Stimulated activated naive B cell treated with anti-CD40 and anti-IgM and Interleukin-4, amounts not matched to agents 10 μg/mL and 1 μg/mL and 100 μg/mL, for 72 hours (primary cell): ENCODE results near the gene P2RX1.
A peak's percentile ranks its signal among the peaks of the same experiment; 100 is the strongest.
"Not testable (repeated sequence)": the region's sequence is repeated elsewhere in the genome, so short reads cannot be mapped to it uniquely, and the experiment has no call there.

Source experiments
- ATAC-seq, 2 donors: fragments of 150-1000 bp; cut with Tn5 transposase; replicated peaks; 2 replicates each; pipeline ENCODE4 v1.10.0; 2021; ENCODE audit warnings: moderate library complexity in 1 of 2
- DNase-seq: peaks from one replicate; pipeline ENCODE4 v3.0.0; 2021
- H3K27ac Mint-ChIP-seq: one replicate; pipeline ENCODE4 v1.8.0; 2022; ENCODE audit warnings: mild to moderate bottlenecking, mixed read lengths
- H3K27me3 Mint-ChIP-seq, 2 donors: one replicate each; pipeline ENCODE4 v1.8.0; 2022; ENCODE audit warnings: mixed read lengths in 2 of 2
- H3K36me3 Mint-ChIP-seq, 2 donors: one replicate each; pipeline ENCODE4 v1.8.0; 2022; ENCODE audit warnings: mixed read lengths in 2 of 2, mild to moderate bottlenecking in 1 of 2
- H3K4me1 Mint-ChIP-seq, 2 donors: one replicate each; pipeline ENCODE4 v1.8.0; 2022; ENCODE audit warnings: mixed read lengths in 2 of 2, mild to moderate bottlenecking in 1 of 2
- H3K4me3 Mint-ChIP-seq, 2 donors: one replicate each; pipeline ENCODE4 v1.8.0; 2022; ENCODE audit warnings: mild to moderate bottlenecking in 2 of 2, mixed read lengths in 2 of 2, moderate library complexity in 1 of 2
- H3K9me3 Mint-ChIP-seq, 2 donors: one replicate each; pipeline ENCODE4 v1.8.0; 2022; ENCODE audit warnings: mixed read lengths in 2 of 2, mild to moderate bottlenecking in 1 of 2

Gene P2RX1

DNA sequence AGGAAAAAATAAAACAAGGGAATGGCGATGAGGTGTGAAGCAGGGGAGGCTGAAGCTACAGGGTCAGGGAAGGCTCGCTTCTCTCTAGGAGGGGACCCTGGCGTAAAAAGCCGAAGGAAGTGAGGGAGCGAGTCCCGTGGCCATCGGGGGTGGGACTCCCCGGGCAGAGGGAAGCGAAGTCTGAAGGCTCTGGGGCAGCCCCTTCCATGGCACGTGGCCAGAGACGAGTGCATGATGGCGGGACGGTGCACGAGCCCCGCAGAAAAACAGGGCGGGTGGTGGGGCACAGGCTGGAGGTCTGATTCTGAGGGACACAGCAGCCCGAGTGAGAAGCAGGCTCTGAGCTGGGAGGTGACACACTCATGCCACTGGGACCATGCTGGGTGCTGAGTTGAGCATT, 49.2 kb downstream of the P2RX1 start:
- Mint-ChIP-seq H3K4me1 (peaks cover 5 to 9% of the 10 kb centered on the region in 2 donors), H3K27me3 (no peaks in the 10 kb centered on the region), H3K4me3 (no peak overlapping the region), H3K36me3 (peaks cover 19 to 36% of the 10 kb centered on the region in 2 donors), H3K27ac (peak overlapping the region; percentile 66), H3K9me3 (no peaks in the 10 kb centered on the region)
- ATAC-seq (no peak), DNase-seq (no peak)

DNA sequence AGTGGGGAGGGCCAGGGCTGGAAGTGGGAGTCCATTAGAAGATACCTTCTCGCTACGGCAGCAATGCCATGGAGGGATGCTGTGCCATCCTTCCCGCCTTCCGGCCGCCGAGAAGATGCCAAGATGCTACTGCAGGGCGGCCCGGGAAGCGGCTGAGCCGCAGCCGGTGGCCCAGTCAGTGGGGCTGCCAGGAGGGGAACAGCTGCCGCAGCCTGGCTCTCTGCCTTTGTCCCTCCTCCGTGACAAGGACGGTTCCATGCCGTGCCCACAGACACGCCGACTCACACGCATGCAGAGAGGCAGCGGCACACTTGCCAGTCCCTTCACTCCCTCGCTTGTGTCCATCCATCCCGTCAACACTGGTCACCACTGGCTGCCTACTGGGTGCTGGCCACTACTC, 50.0 kb downstream of the P2RX1 start:
- ATAC-seq, result no peak
- no peaks in the 10 kb centered on the region for H3K9me3 Mint-ChIP-seq
- H3K36me3 Mint-ChIP-seq, result peaks cover 19 to 32% of the 10 kb centered on the region in 2 donors
- no peak for DNase-seq
- no peak overlapping the region for H3K4me3 Mint-ChIP-seq
- no peaks in the 10 kb centered on the region for H3K27me3 Mint-ChIP-seq
- H3K27ac Mint-ChIP-seq, result no peak overlapping the region
- H3K4me1 Mint-ChIP-seq, result peaks cover 5 to 9% of the 10 kb centered on the region in 2 donors

DNA sequence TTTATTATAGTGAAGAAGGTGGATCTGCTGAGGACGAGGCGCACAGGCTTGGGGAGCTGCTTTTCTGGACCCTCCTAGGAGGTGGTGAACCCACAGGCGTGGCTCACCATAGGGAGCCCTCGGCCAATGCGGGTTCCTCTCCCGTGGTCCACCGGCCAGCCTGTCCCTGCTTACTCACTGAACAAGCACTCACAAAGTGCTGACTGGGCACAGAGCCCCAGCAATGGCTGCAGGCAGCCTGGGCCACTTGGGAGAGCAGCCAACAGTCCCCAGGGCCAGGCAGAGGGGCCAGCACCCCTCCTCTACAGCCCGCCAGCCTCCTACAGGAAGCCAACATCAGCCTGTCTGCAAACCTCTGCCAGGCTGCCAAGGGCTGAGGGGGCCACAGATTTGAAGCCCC, 51.1 kb downstream of the P2RX1 start:
- Mint-ChIP-seq H3K9me3 (no peaks in the 10 kb centered on the region), H3K27me3 (no peaks in the 10 kb centered on the region), H3K4me1 (no peaks in the 10 kb centered on the region), H3K27ac (no peak overlapping the region), H3K4me3 (no peak overlapping the region), H3K36me3 (peaks cover 19 to 28% of the 10 kb centered on the region in 2 donors)
- ATAC-seq (no peak), DNase-seq (no peak)

DNA sequence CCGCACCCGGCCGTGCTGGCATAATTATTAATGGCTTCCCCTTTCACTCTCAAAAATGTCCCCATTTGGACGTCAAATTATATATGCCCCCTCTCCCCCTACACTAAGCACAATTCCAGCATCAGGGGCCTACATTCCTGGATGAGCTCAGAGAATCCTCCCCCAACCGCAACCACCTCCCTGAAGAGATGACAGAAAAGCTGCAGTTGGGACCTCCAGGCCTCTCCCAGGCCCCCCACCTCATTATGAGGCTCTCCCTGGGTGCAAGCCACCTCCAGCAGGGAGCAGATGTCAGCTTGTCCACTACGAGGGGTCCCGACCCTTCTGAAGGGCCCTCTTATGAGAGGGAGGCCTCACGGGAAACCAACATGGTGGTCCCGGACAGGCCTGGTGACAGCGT, 51.7 kb downstream of the P2RX1 start:
- Mint-ChIP-seq H3K36me3 (peaks cover 19 to 27% of the 10 kb centered on the region in 2 donors), H3K9me3 (no peaks in the 10 kb centered on the region), H3K27ac (no peak overlapping the region), H3K27me3 (no peaks in the 10 kb centered on the region), H3K4me1 (no peaks in the 10 kb centered on the region), H3K4me3 (no peak overlapping the region)
- ATAC-seq (no peak), DNase-seq (no peak)

DNA sequence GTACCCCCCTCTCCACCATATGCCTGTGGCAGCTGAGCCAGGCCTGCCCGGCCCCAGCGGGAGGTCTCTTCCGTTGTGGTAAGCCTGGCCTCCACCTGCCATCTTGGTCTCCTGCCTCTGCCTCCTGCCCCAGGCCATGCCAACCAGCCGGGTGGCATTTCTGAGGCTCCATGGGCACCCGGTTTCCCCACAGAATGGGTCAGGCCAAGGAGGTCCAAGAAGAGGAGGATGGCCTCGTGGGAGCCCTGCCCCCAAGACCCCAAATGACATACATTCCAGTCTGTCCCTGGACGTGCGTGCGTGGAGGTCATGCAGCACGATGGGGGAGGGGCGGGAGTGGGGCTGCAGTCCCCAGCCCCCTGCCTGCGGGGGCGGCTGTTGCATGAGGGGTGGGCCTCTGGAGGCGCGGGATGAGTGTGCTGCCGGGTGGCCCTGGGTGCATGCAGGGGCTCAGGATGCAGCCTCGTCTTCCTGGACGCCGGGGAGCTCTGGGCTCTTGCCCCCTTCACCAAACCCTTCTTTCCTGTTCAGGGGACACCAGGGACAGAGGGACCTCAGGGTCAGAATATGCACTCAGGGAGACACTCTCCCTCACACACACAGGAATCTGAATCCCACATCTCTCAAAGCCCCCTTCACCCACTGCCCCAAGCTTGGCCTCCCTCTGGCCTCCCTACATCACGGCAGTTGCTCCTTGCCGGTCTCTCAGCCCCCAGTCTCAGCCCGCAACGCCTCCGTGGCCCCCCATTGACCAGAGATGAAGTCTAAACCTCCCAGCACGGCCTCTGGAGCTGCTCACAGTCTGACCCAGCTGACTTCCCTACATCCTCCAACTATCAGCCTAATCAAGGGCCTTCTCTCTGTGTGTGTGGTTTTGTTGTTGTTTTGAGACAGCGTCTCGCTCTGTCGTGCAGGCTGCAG, 54.2 kb downstream of the P2RX1 start:
- DNase-seq (no peak), ATAC-seq (no peak)
- peaks cover 3% of the 10 kb centered on the region in 2 donors for H3K27me3 Mint-ChIP-seq
- no peak overlapping the region for H3K4me3 Mint-ChIP-seq
- H3K9me3 Mint-ChIP-seq, result no peaks in the 10 kb centered on the region
- H3K27ac Mint-ChIP-seq, result no peak overlapping the region
- no peaks in the 10 kb centered on the region for H3K4me1 Mint-ChIP-seq
- H3K36me3 Mint-ChIP-seq, result peaks cover 13 to 15% of the 10 kb centered on the region in 2 donors

DNA sequence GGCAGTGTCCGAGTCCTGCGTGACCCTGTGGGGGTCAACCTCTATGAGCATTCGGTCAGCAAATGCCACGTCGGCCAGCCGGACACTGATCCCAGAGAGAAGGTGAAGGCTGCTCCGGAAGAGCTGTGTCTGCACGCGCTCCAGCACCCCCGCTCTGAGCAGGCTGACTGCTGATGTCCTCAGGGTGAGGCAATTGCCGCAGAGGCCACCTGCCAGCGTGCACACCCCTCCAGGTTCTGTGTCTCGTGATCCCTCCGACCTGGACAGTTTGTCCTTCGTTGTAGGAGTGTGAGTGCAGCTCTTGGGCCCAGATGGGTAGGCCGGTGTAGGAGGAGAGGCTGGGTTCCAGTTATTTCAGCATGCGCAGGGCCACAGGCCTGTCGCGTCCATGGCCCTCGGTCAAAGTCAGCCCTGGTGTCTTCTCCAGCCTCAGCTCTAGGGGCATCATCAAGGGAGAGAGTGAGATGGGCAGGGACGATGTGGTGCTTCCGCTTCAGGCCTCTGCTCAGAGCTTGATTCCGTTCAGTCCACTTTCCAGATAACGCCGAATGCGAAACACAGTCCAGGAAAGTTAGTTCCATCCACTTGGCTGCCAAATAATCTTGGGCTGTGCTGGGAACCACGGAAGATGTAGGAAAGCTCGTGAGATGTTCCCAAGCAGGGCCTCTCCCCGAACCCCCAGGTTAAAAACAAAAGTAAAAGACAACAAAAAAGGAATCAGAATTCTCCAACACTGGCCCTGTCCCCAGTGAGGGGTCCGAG, 55.1 kb downstream of the P2RX1 start:
- Mint-ChIP-seq H3K36me3 (peaks cover 13 to 15% of the 10 kb centered on the region in 2 donors), H3K27me3 (peaks cover 5 to 6% of the 10 kb centered on the region in 2 donors), H3K9me3 (no peaks in the 10 kb centered on the region), H3K4me1 (no peaks in the 10 kb centered on the region), H3K4me3 (no peak overlapping the region), H3K27ac (no peak overlapping the region)
- ATAC-seq (no peak), DNase-seq (no peak)

DNA sequence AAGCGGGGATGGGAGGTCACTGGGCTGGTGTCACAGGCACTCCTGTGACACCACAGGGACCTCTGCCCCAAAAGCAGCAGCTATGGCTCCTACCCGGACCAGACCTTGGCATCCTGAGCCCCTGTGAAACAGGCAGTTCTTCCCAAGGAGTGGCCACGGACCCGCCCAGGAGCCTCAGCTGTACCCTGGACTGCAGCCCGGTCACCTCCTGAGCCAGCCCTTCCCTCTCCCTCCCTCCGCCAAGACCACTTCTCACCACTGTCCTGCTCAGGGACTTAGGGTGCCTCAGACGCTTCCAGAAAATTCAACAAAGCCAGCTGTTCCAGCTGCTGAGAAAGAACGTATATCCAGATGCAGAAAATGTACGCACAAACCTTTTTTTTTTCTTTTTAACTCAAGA, 56.3 kb downstream of the P2RX1 start:
- no peaks in the 10 kb centered on the region for H3K9me3 Mint-ChIP-seq
- peaks cover 13 to 15% of the 10 kb centered on the region in 2 donors for H3K36me3 Mint-ChIP-seq
- no peak overlapping the region for H3K4me3 Mint-ChIP-seq
- ATAC-seq (no peak), DNase-seq (no peak)
- H3K27me3 Mint-ChIP-seq, result peaks cover 5 to 6% of the 10 kb centered on the region in 2 donors
- no peak overlapping the region for H3K27ac Mint-ChIP-seq
- H3K4me1 Mint-ChIP-seq, result no peaks in the 10 kb centered on the region

DNA sequence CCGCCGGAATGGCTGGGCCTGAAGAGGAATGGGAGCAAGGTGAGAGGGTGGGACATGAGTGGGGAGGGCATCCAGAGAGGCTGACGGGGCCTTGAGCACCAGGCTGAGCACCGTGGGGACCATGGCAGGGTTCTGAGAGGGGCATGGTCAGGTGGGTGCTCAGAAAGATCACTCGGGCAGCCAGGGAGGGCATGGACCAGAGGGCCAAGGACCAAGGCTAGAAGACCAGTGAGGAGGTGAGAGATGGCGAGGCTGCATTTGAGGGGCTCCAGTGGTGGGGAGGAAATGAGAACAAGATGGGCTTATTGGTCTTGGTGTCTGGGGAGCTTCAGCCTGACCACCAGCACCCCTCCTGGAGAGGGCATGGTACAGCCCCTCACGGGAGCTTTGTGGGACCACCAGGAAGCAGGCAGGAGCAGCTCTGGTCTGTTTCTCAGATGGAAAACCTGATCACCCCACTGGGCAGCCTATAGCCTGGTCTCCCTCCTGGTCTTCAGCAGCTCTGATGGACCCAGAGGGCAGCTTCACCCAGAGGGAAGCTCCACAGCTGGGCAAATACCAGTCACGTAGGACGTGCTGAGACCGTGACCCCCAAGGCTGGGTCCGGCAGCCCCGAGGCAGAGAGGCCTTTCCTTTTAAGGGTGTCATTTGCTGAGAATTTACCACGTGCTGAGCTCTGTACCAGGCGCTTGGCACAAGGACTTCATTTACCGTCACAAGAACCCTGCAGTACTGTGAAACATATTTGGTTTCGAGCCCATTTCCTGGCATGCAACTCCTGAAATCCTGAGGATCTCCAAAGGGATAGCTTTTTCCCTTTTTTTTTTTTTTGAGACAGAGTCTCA, 58.8 kb downstream of the P2RX1 start:
- H3K27me3 Mint-ChIP-seq, result peaks cover 9 to 10% of the 10 kb centered on the region in 2 donors
- no peaks in the 10 kb centered on the region for H3K9me3 Mint-ChIP-seq
- H3K36me3 Mint-ChIP-seq, result peaks cover 12 to 13% of the 10 kb centered on the region in 2 donors
- no peaks in the 10 kb centered on the region for H3K4me1 Mint-ChIP-seq
- ATAC-seq (no peak), DNase-seq (no peak)
- H3K4me3 Mint-ChIP-seq, result no peak overlapping the region
- peak overlapping the region; percentile 39 for H3K27ac Mint-ChIP-seq

DNA sequence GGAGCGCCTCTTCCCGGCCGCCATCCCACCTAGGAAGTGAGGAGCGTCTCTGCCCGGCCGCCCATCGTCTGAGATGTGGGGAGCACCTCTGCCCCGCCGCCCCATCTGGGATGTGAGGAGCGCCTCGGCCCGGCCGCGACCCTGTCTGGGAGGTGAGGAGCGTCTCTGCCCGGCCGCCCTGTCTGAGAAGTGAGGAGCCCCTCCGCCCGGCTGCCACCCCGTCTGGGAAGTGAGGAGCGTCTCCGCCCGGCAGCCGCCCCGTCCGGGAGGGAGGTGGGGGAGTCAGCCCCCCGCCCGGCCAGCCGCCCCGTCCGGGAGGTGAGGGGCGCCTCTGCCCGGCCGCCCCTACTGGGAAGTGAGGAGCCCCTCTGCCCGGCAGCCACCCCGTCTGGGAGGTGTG, 62.1 kb downstream of the P2RX1 start:
- not testable (repeated sequence) for H3K4me1 Mint-ChIP-seq, DNase-seq, H3K36me3 Mint-ChIP-seq, H3K27ac Mint-ChIP-seq, H3K4me3 Mint-ChIP-seq, ATAC-seq, H3K9me3 Mint-ChIP-seq
- H3K27me3 Mint-ChIP-seq, result peaks cover 21% of the 10 kb centered on the region in 2 donors

DNA sequence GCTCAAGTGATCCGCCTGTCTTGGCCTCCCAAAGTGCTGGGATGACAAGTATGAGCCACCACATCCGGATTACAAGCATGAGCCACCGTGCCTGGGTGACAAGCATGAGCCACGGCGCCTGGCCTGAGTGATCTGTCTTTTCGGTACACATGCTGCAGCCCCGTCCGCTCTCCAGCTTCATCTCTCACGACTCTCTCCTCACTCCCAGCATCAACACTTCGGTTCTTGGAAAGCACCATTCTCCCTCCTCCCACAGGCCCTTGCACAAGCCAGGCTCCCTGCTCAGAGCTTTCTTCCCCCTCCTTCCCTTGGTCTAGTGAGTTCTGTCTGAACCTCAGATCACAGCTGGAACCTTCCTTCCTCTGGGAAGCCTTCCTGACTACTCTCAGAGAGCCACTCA, 63.7 kb downstream of the P2RX1 start:
- Mint-ChIP-seq H3K36me3 (no peaks in the 10 kb centered on the region), H3K27me3 (peaks cover 21% of the 10 kb centered on the region in 2 donors), H3K27ac (peak overlapping the region; percentile 20), H3K4me1 (no peaks in the 10 kb centered on the region), H3K9me3 (no peaks in the 10 kb centered on the region), H3K4me3 (no peak overlapping the region)
- DNase-seq (no peak), ATAC-seq (no peak)

DNA sequence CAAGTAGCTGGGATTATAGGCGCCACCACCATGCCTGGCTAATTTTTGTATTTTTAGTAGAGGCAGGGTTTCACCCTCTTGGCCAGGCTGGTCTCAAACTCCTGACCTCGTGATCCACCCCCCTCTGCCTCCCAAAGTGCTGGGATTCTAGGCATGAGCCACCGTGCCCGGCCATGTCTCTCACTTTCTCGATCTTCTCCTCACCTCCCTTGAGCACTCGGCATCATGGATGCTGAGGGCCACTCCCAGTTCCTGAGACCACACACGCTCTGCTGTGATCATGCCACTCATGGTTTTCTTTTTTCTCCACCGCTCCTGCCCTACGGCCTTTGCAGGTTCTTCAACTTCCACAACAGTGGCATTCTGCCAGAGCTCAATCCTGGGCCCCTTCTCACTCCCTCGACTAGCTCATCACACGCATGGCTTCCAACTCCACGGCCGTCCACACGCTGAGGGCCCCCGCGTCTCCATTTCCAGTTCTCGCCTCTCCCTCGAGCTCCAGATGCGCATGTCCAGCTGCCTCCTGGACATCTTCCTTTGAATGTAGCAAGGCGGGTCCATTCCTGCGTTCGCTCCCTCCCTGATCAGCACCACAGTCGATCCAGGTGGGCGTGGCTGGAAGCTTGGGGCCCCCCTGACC, 64.7 kb downstream of the P2RX1 start:
- DNase-seq (no peak), ATAC-seq (no peak)
- no peak overlapping the region for H3K4me3 Mint-ChIP-seq
- peaks cover 3 to 6% of the 10 kb centered on the region in 2 donors for H3K4me1 Mint-ChIP-seq
- H3K9me3 Mint-ChIP-seq, result no peaks in the 10 kb centered on the region
- H3K36me3 Mint-ChIP-seq, result no peaks in the 10 kb centered on the region
- peaks cover 15 to 16% of the 10 kb centered on the region in 2 donors for H3K27me3 Mint-ChIP-seq
- H3K27ac Mint-ChIP-seq, result no peak overlapping the region

DNA sequence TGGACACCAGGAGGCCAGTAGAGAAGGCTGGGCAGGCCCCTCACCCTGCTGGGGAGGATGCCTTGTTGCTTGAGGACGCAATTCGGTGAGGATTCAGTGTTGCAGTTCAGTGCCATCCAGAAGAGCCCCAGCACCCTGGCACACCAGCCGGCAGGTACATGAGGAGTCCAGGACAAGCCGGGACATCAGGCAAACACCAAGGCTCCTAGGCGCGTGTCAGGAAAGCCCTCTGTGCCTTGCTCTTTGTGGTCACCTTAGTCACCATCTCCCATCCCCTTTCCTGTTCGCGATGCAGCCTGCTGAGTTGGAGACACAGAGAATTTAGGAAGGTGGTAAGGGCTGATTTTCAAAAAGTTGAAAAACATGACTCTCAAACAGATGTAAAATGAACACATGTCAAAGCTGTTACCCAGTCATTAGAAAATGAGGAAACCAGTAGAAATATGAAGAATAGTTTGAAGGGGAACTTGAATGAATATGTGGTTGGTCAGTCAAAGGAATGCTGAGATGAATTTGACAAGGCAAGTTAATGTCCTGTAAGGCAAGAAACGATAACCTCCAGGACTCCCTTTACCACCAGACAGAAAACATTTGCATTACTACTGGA, 67.9 kb downstream of the P2RX1 start:
- Mint-ChIP-seq H3K27ac (no peak overlapping the region), H3K4me1 (peaks cover 15 to 26% of the 10 kb centered on the region in 2 donors), H3K27me3 (peaks cover 15 to 16% of the 10 kb centered on the region in 2 donors), H3K36me3 (peaks cover 2 to 8% of the 10 kb centered on the region in 2 donors), H3K4me3 (no peak overlapping the region), H3K9me3 (no peaks in the 10 kb centered on the region)
- no peak for DNase-seq
- no peak for ATAC-seq

DNA sequence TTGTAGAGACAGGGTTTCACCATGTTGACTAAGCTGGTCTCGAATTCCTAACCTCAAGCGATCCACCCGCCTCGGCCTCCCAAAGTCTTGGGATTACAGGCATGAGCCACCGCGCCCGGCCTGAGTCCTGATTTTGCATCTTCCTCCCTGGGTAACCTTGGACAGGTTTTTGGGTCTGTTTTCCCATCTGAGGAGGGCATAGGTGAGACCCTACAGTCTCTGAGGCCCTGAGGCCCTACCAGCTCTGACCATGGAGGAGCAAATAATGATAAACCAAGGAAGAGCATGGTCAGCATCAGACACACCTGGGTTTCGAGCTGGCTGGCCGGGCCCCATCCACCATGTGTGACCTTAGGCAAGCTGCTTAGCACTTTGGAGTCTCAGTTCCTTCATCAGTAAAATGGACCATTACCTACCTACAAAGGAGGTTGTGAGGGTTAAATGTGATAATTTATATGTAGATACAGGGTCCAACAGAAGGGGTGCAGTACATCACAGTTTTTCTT, 69.0 kb downstream of the P2RX1 start:
- peaks cover 6 to 8% of the 10 kb centered on the region in 2 donors for H3K36me3 Mint-ChIP-seq
- peaks cover 15 to 27% of the 10 kb centered on the region in 2 donors for H3K4me1 Mint-ChIP-seq
- H3K4me3 Mint-ChIP-seq, result peak overlapping the region; percentile 32 to 62
- peaks cover 8 to 12% of the 10 kb centered on the region in 2 donors for H3K27me3 Mint-ChIP-seq
- DNase-seq (no peak), ATAC-seq (no peak)
- no peak overlapping the region for H3K27ac Mint-ChIP-seq
- H3K9me3 Mint-ChIP-seq, result no peaks in the 10 kb centered on the region
